Mammary epithelial cell (primary cell): ENCODE results near the gene TECPR1.

Experiments used
- CTCF ChIP-seq, 2 donors: IDR thresholded peaks in 1 of 2; conservative IDR thresholded peaks in 1 of 2; 2 replicates each; pipeline ENCODE4 v1.5.1; 2011 to 2012; ENCODE audit warnings: inconsistent platforms in 2 of 2, low read length in 2 of 2, mild to moderate bottlenecking in 2 of 2, control low read depth in 1 of 2, low read depth in 1 of 2; ENCODE audit not compliant: insufficient read depth in 1 of 2; ENCODE audit errors: extremely low read depth in 1 of 2
- EZH2 ChIP-seq: IDR thresholded peaks from 2 replicates; pipeline ENCODE4 v1.6.1; 2012; ENCODE audit warnings: low read length, inconsistent platforms, borderline replicate concordance

GRCh38 chr7:98267303-98267702 is 15.3 kb upstream of the TECPR1 start:
- TF ChIP-seq CTCF (conservative IDR thresholded peaks at IDR 0.05 in 1 of 2, IDR thresholded peaks at IDR 0.05 in 1 of 2; ENCODE audit: extremely low read depth in 1 of 2, insufficient read depth in 1 of 2, low read depth in 1 of 2, low read length in 2 of 2) (no peak), EZH2 (no peak)
